ENCODE measurements around the gene CEP95.

CEP95 gene

GRCh38 chr17:64515829-64516228 is 9.1 kb downstream of the CEP95 start:
- Histone ChIP-seq H3K36me3 (replicated peaks; ENCODE audit: insufficient read depth, low read length) (peaks cover 12% of the 10 kb centered on the region), H3K9me3 (replicated peaks; ENCODE audit: insufficient read depth, low read length) (no peaks in the 10 kb centered on the region), H3F3A (ENCODE audit: insufficient read depth, low read length) (no peaks in the 10 kb centered on the region), H3K27me3 (replicated peaks; ENCODE audit: insufficient read depth, low read length) (no peaks in the 10 kb centered on the region), H3K27ac (ENCODE audit: low read length) (no peak overlapping the region), H3K79me2 (ENCODE audit: low read length) (no peaks in the 10 kb centered on the region; the same call in 1 of the 2 replicates), H3K4me1 (ENCODE audit: low read length) (no peaks in the 10 kb centered on the region), H4K20me1 (ENCODE audit: insufficient read depth, low read length) (no peaks in the 10 kb centered on the region), H3K4me3 (ENCODE audit: low read length) (no peak overlapping the region), H3K4me2 (ENCODE audit: low read depth, low read length) (no peak overlapping the region), H3K9ac (ENCODE audit: low read length) (no peak overlapping the region), H2AFZ (ENCODE audit: low read length) (no peak overlapping the region), H3K9me2 (replicated peaks; ENCODE audit: insufficient read depth, low read length) (no peaks in the 10 kb centered on the region)
- TF ChIP-seq CTCF (IDR thresholded peaks at IDR 0.05; ENCODE audit: low read length) (no peak), EZH2 (optimal IDR thresholded peaks at IDR 0.05; ENCODE audit: low read depth, low read length) (no peak), EZH2phosphoT487 (IDR thresholded peaks at IDR 0.05; ENCODE audit: low read length) (no peak)
- DNase-seq, result no peak

- Histone ChIP-seq H3K36me3 (replicated peaks; ENCODE audit: insufficient read depth, low read length) (peaks cover 5% of the 10 kb centered on the region), H3K27ac (ENCODE audit: low read length) (no peak overlapping the region), H3K9me3 (replicated peaks; ENCODE audit: insufficient read depth, low read length) (no peaks in the 10 kb centered on the region), H3K9me2 (replicated peaks; ENCODE audit: insufficient read depth, low read length) (no peaks in the 10 kb centered on the region), H3K79me2 (ENCODE audit: low read length) (no peaks in the 10 kb centered on the region), H3K9ac (ENCODE audit: low read length) (no peak overlapping the region), H4K20me1 (ENCODE audit: insufficient read depth, low read length) (no peaks in the 10 kb centered on the region), H3K4me2 (ENCODE audit: low read depth, low read length) (no peak overlapping the region), H3K27me3 (replicated peaks; ENCODE audit: insufficient read depth, low read length) (no peaks in the 10 kb centered on the region), H2AFZ (ENCODE audit: low read length) (no peak overlapping the region), H3F3A (ENCODE audit: insufficient read depth, low read length) (no peaks in the 10 kb centered on the region), H3K4me3 (ENCODE audit: low read length) (no peak overlapping the region), H3K4me1 (ENCODE audit: low read length) (no peaks in the 10 kb centered on the region)
- no peak for TF ChIP-seq CTCF (IDR thresholded peaks at IDR 0.05; ENCODE audit: low read length)
- TF ChIP-seq EZH2phosphoT487 (IDR thresholded peaks at IDR 0.05; ENCODE audit: low read length), result no peak
- no peak for TF ChIP-seq EZH2 (optimal IDR thresholded peaks at IDR 0.05; ENCODE audit: low read depth, low read length)
- no peak for DNase-seq
Observed at GRCh38 chr17:64519601-64520000, 12.8 kb downstream of the CEP95 start.

GRCh38 chr17:64520359-64520758 is 13.6 kb downstream of the CEP95 start:
- no peak overlapping the region for H2AFZ ChIP-seq (ENCODE audit: low read length)
- no peaks in the 10 kb centered on the region for H3K4me1 ChIP-seq (ENCODE audit: low read length)
- peaks cover 3% of the 10 kb centered on the region; the same call in 1 of the 2 replicates for H3K36me3 ChIP-seq (replicated peaks; ENCODE audit: insufficient read depth, low read length)
- H3F3A ChIP-seq (ENCODE audit: insufficient read depth, low read length), result no peaks in the 10 kb centered on the region
- no peaks in the 10 kb centered on the region for H3K27me3 ChIP-seq (replicated peaks; ENCODE audit: insufficient read depth, low read length)
- H3K79me2 ChIP-seq (ENCODE audit: low read length), result no peaks in the 10 kb centered on the region
- H3K9me2 ChIP-seq (replicated peaks; ENCODE audit: insufficient read depth, low read length), result no peaks in the 10 kb centered on the region
- H3K4me3 ChIP-seq (ENCODE audit: low read length), result no peak overlapping the region
- TF ChIP-seq CTCF (IDR thresholded peaks at IDR 0.05; ENCODE audit: low read length), result no peak
- TF ChIP-seq EZH2phosphoT487 (IDR thresholded peaks at IDR 0.05; ENCODE audit: low read length), result no peak
- TF ChIP-seq EZH2 (optimal IDR thresholded peaks at IDR 0.05; ENCODE audit: low read depth, low read length), result no peak
- H3K9ac ChIP-seq (ENCODE audit: low read length), result no peak overlapping the region
- no peaks in the 10 kb centered on the region for H4K20me1 ChIP-seq (ENCODE audit: insufficient read depth, low read length)
- DNase-seq, result no peak
- H3K27ac ChIP-seq (ENCODE audit: low read length), result no peak overlapping the region
- no peak overlapping the region for H3K4me2 ChIP-seq (ENCODE audit: low read depth, low read length)
- H3K9me3 ChIP-seq (replicated peaks; ENCODE audit: insufficient read depth, low read length), result no peaks in the 10 kb centered on the region

Data from MM.1S (cell line).